ENCODE measurements around the gene TSHZ1. TPM values are rescaled to one million over a fixed set of nuclear protein-coding genes. Genes with fewer than 3 reads are reported as not detected.

Gene TSHZ1
- total RNA-seq, 2 experiments from 2014 or later, result 18.2 to 19.0 TPM

GRCh38 chr18:75222407-75222806 is 11.8 kb downstream of the TSHZ1 start:
- ChIA-PET POLR2A (interaction anchor here (2.1 kb wide), 1 partner anchor 12 kb away, joined by 6 read pairs; the partner anchor contains the start of gene TSHZ1), CTCF (no interaction called here)
- H3K27ac Mint-ChIP-seq, result no peak overlapping the region
- no peaks in the 10 kb centered on the region for H3K27me3 Mint-ChIP-seq
- no peaks in the 10 kb centered on the region for H3K36me3 Mint-ChIP-seq (ENCODE audit: low read depth)
- no peak overlapping the region for H3K4me3 Mint-ChIP-seq
- DNase-seq, result no peak
- H3K9me3 Mint-ChIP-seq, result no peaks in the 10 kb centered on the region
- H3K4me1 Mint-ChIP-seq, result peaks cover 14% of the 10 kb centered on the region

DNA sequence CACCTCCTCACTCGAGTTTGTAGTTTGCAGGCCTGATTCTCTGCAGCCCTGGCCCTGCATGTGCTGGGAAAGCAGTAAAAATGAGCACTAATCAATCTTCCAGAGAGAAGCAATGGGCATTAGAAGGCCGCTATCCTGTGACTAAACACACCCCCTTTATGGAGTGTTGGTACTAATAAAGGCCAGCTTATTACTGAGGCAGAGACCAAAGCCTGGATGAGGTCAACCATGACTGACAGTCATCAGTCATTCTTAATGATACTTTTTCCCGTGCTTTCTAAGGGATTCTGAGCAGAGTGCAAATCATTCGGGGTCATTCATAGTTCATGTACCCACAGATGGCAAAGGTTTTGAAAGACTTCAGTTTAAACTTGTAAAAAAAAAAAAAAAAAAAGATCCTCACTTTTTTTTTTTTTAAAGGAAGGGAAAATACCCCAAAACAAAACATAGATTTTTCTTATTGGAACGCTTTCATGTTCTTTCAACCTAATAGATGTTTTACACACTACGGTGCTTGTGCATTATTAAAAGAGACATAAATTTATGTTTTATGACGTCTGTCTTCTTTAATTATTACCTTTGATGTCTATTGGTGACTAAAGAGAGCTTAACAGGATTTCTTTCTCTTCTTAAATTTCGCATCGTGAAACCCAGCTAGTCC is 13.2 kb downstream of the TSHZ1 start:
- H3K27me3 Mint-ChIP-seq, result no peaks in the 10 kb centered on the region
- peaks cover 12% of the 10 kb centered on the region for H3K4me1 Mint-ChIP-seq
- no peaks in the 10 kb centered on the region for H3K36me3 Mint-ChIP-seq (ENCODE audit: low read depth)
- ChIA-PET CTCF (no interaction called here), POLR2A (no interaction called here)
- no peak overlapping the region for H3K4me3 Mint-ChIP-seq
- H3K27ac Mint-ChIP-seq, result no peak overlapping the region
- H3K9me3 Mint-ChIP-seq, result no peaks in the 10 kb centered on the region
- no peak for DNase-seq

DNA sequence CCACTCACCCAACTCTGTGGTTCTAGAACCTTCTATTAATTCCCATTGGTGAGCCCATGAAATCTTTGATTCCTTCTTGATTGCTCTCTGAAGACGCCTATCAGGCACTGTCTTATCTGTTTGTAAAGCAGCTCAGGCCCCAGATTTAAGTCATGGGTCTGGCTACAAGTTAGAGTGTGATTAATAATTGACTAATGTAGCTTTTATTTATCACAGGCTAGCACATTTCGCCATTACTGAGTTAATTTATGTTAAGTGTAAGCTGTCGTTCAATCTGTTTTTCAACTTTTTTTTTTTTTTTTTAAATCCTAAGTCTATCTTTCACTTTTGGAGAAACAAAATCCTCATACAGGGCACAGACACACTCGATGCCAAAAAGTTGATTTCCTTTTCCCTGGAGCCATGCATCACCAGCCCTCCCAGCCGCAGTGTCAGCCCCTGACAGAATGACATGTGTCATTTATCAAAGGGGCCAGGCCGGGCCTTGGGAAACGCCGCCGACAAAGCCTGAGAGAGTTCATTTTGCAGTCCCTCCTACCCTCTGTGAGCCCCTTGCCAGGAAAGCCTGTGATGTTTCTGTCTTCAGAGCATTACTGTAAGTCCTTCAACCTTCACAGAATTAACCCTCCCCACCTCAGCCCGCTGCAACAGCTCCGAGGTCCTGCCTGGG is 15.8 kb downstream of the TSHZ1 start:
- CTCF ChIA-PET, result no interaction called here
- H3K9me3 Mint-ChIP-seq, result no peaks in the 10 kb centered on the region
- H3K4me1 Mint-ChIP-seq, result peaks cover 18% of the 10 kb centered on the region
- no peak overlapping the region for H3K27ac Mint-ChIP-seq
- H3K27me3 Mint-ChIP-seq, result no peaks in the 10 kb centered on the region
- POLR2A ChIA-PET, result interaction anchor here (1.1 to 2.1 kb wide), 2 partner anchors 11 to 16 kb away, joined by 3 to 11 read pairs; partner anchors contain the start of gene TSHZ1
- peaks cover 6% of the 10 kb centered on the region for H3K36me3 Mint-ChIP-seq (ENCODE audit: low read depth)
- no peak for DNase-seq
- H3K4me3 Mint-ChIP-seq, result no peak overlapping the region

- Mint-ChIP-seq H3K27me3 (no peaks in the 10 kb centered on the region), H3K27ac (no peak overlapping the region), H3K36me3 (ENCODE audit: low read depth) (peaks cover 6% of the 10 kb centered on the region), H3K9me3 (no peaks in the 10 kb centered on the region), H3K4me3 (no peak overlapping the region), H3K4me1 (peaks cover 15% of the 10 kb centered on the region)
- ChIA-PET CTCF (no interaction called here), POLR2A (interaction anchor here (2.1 kb wide), 1 partner anchor 11 kb away, joined by 11 read pairs; no protein-coding TSS in a partner anchor)
- no peak for DNase-seq
Observed at GRCh38 chr18:75226956-75227316, 16.3 kb downstream of the TSHZ1 start.

DNA sequence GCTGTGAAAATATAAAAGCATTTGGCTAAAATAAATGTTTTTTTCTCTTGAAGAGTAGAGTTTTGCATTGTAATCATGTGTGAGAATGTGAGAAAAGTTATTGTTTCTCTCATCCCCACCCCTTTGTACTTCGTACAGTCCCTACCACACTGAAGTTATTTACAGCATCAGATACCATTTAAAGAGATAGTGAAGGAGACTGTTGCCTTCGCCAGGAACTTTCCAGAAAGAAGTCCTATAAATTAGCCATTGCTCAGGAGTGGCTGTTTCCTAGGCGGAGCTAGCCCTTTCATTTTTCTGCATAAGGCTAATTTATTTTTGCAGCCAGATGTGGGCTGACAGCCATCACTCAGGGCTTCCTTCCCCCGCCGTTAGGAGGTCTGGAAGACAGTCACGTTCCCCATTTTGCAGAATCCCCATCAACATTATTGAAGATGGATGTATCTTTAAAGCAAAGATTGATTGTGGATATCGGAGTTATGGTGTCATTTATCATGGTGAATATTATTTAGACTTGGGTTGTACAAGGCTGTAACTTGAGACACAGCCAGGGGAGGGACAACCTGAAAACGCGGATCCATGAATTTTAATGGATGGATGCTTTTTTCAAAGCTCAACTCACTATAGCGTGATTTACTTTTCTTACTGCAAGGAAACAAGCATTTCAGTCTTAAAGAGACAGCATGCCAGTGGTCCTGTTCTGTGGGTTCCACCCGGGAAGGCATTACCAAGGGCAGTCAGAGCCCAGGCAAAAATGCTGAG is 17.1 kb downstream of the TSHZ1 start:
- no peaks in the 10 kb centered on the region for H3K27me3 Mint-ChIP-seq
- no peaks in the 10 kb centered on the region for H3K9me3 Mint-ChIP-seq
- POLR2A ChIA-PET, result no interaction called here
- DNase-seq, result no peak
- no peak overlapping the region for H3K4me3 Mint-ChIP-seq
- CTCF ChIA-PET, result no interaction called here
- H3K4me1 Mint-ChIP-seq, result peaks cover 12% of the 10 kb centered on the region
- H3K27ac Mint-ChIP-seq, result no peak overlapping the region
- peaks cover 6% of the 10 kb centered on the region for H3K36me3 Mint-ChIP-seq (ENCODE audit: low read depth)

DNA sequence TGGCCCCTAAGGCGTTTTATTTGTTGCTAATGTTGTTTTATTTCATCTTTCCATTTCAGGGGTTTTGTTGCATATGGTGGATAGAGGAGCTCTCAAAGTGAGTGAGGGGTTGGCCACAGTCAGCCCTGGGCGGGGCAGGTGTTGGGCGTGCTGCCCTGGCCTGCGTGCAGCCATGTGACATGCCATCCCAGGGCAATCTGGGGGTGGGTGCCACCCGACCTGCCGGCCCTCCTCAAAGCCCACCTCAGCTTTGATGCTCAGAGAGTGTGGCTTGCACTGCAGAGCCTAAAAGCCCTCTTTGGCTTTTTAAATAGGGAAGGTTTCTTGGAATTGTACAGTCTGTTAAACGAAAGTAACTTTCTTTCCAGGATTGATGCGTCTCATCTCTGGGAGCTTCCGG is 18.4 kb downstream of the TSHZ1 start:
- H3K4me3 Mint-ChIP-seq, result no peak overlapping the region
- ChIA-PET CTCF (no interaction called here), POLR2A (interaction anchor here (1.2 kb wide), 1 partner anchor 18 kb away, joined by 7 read pairs; the partner anchor contains the start of gene TSHZ1)
- H3K4me1 Mint-ChIP-seq, result peaks cover 10% of the 10 kb centered on the region
- no peaks in the 10 kb centered on the region for H3K27me3 Mint-ChIP-seq
- no peak for DNase-seq
- H3K27ac Mint-ChIP-seq, result no peak overlapping the region
- no peaks in the 10 kb centered on the region for H3K9me3 Mint-ChIP-seq
- H3K36me3 Mint-ChIP-seq (ENCODE audit: low read depth), result peaks cover 6% of the 10 kb centered on the region

DNA sequence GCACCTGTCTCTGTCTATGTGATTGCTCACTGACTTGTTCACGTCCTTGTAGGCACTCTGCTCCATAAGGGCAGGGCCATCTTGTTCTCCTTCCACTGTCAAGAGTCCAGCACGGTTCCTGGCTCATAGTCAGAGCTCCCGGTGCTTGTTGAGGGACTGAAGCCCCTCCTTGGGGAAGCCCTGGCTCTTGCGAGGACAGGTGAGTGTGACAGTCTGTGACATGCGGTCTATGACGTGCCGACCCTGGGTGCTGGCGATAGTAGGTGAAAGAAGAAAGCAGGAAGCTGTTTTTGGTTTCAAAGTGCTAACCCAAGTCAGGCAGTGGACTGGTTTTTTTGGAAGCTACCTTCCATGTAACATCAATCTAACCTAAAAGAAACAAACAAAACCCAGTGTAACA is 18.8 kb downstream of the TSHZ1 start:
- ChIA-PET CTCF (no interaction called here), POLR2A (interaction anchor here (1.2 kb wide), 1 partner anchor 19 kb away, joined by 7 read pairs; the partner anchor contains the start of gene TSHZ1)
- H3K9me3 Mint-ChIP-seq, result no peaks in the 10 kb centered on the region
- H3K27me3 Mint-ChIP-seq, result no peaks in the 10 kb centered on the region
- H3K4me3 Mint-ChIP-seq, result no peak overlapping the region
- peaks cover 6% of the 10 kb centered on the region for H3K36me3 Mint-ChIP-seq (ENCODE audit: low read depth)
- H3K4me1 Mint-ChIP-seq, result peaks cover 10% of the 10 kb centered on the region
- no peak overlapping the region for H3K27ac Mint-ChIP-seq
- DNase-seq, result no peak

- POLR2A ChIA-PET, result no interaction called here
- no peaks in the 10 kb centered on the region for H3K9me3 Mint-ChIP-seq
Observed at GRCh38 chr18:75230163-75231052, 19.8 kb downstream of the TSHZ1 start.

GRCh38 chr18:75231053-75231406 is 20.4 kb downstream of the TSHZ1 start:
- Mint-ChIP-seq H3K9me3 (no peaks in the 10 kb centered on the region), H3K36me3 (ENCODE audit: low read depth) (peaks cover 6% of the 10 kb centered on the region), H3K27me3 (no peaks in the 10 kb centered on the region), H3K4me3 (no peak overlapping the region), H3K27ac (no peak overlapping the region), H3K4me1 (peaks cover 10% of the 10 kb centered on the region)
- no peak for DNase-seq
- ChIA-PET CTCF (no interaction called here), POLR2A (no interaction called here)

More at GRCh38 chr18:75230163-75231052, 19.8 kb downstream of the TSHZ1 start:
- Mint-ChIP-seq H3K27ac (no peak overlapping the region), H3K4me3 (no peak overlapping the region), H3K4me1 (peaks cover 10% of the 10 kb centered on the region), H3K36me3 (ENCODE audit: low read depth) (peaks cover 6% of the 10 kb centered on the region), H3K27me3 (no peaks in the 10 kb centered on the region)
- DNase-seq, result no peak
- CTCF ChIA-PET, result no interaction called here

- peaks cover under 1% of the 10 kb centered on the region for H3K4me1 Mint-ChIP-seq
- no peak overlapping the region for H3K4me3 Mint-ChIP-seq
- DNase-seq, result no peak
- no peaks in the 10 kb centered on the region for H3K27me3 Mint-ChIP-seq
- no peaks in the 10 kb centered on the region for H3K9me3 Mint-ChIP-seq
- no peak overlapping the region for H3K27ac Mint-ChIP-seq
- peaks cover 8% of the 10 kb centered on the region for H3K36me3 Mint-ChIP-seq (ENCODE audit: low read depth)
- ChIA-PET POLR2A (no interaction called here), CTCF (no interaction called here)
Observed at GRCh38 chr18:75234901-75235300, 24.3 kb downstream of the TSHZ1 start.

DNA sequence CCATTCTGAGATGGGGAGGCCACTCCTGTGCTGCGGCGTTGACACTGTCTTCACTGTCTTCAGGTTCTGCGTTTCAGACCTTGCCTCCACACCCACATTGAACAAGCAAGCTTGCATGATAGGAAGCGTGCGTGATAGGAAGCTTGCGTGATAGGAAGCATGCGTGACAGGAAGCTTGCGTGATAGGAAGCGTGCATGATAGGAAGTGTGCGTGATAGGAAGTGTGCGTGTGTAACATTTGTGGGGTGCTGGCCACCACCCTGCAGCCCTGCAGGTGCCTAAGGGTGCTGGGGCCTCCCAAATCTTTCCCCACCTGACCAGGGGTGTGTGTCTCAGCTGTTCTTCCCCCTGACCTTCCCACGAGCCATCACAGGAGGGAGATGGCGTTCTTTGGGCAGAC is 25.3 kb downstream of the TSHZ1 start:
- ChIA-PET CTCF (no interaction called here), POLR2A (no interaction called here)
- Mint-ChIP-seq H3K4me1 (no peaks in the 10 kb centered on the region), H3K4me3 (no peak overlapping the region), H3K36me3 (ENCODE audit: low read depth) (peaks cover 8% of the 10 kb centered on the region), H3K9me3 (no peaks in the 10 kb centered on the region), H3K27me3 (no peaks in the 10 kb centered on the region), H3K27ac (no peak overlapping the region)
- DNase-seq, result no peak

DNA sequence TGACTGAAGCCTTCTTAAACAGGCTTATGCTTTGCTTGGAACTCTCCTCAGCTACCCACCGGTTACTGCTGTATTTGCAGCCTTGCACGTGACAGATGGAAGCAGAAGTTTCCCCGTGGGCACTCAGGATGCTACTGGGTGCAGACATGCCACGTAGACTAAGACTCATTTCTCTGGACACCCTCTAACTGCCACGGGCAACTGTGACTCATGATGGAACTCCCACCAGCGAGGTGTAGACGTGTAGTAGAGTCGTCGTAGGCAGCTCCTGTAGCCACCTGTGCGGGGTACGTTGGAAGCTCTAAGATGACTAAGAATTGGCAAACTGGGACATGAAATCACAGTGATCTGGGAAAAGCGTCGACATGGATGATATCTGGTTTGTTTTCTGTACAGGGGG is 27.5 kb downstream of the TSHZ1 start:
- Mint-ChIP-seq H3K4me3 (no peak overlapping the region), H3K36me3 (ENCODE audit: low read depth) (peaks cover 10% of the 10 kb centered on the region), H3K27ac (no peak overlapping the region), H3K27me3 (no peaks in the 10 kb centered on the region), H3K4me1 (no peaks in the 10 kb centered on the region), H3K9me3 (no peaks in the 10 kb centered on the region)
- POLR2A ChIA-PET, result no interaction called here
- no peak for DNase-seq
- CTCF ChIA-PET, result no interaction called here

DNA sequence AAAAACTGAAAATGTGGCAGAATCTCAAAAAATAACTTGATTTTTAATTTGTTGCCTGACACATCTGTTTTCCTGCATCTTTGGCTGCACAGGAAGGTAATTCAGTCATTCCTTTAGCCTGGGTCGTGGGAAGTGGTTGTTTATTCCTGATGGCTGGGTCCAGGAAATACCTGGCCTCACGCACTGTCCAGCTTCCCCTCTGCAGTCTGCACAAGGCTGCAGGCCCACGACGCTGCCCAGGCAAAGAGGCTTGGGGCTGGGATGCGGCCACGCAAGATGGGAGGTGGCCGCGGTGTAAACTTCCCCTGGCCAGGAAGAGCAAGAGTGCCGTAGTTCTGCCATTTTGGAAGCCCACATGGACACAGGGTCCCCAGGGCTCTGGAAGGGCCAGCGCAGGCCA is 28.2 kb downstream of the TSHZ1 start:
- POLR2A ChIA-PET, result no interaction called here
- H3K36me3 Mint-ChIP-seq (ENCODE audit: low read depth), result peaks cover 10% of the 10 kb centered on the region
- H3K4me1 Mint-ChIP-seq, result no peaks in the 10 kb centered on the region
- H3K27me3 Mint-ChIP-seq, result no peaks in the 10 kb centered on the region
- DNase-seq, result no peak
- H3K27ac Mint-ChIP-seq, result no peak overlapping the region
- no peaks in the 10 kb centered on the region for H3K9me3 Mint-ChIP-seq
- no peak overlapping the region for H3K4me3 Mint-ChIP-seq
- CTCF ChIA-PET, result no interaction called here
